Right lobe of liver (tissue), 6 donors: ENCODE data around the gene STK10. TPM values are rescaled to one million over a fixed set of nuclear protein-coding genes. Genes with fewer than 3 reads are reported as not detected.

Experiments
- ATAC-seq, 4 donors: fragments of 200-7000 bp; cut with Tn5 transposase; one replicate each; pipeline ENCODE4 v1.9.1; 2020; ENCODE audit warnings: mild to moderate bottlenecking in 4 of 4, moderate library complexity in 4 of 4
- DNase-seq, 3 donors: peaks; one replicate each; pipeline ENCODE4 v3.0.0-alpha.2; 2020
- H3K27ac ChIP-seq, 3 donors: fragments of 200-600 bp; one replicate each; pipeline ENCODE4 v1.8.0; 2022
- H3K27me3 ChIP-seq, 2 donors: fragments of 200-600 bp; one replicate each; pipeline ENCODE4 v1.8.0; 2022
- H3K36me3 ChIP-seq, 4 donors: fragments of 200-600 bp; sonication (generic) in 1 of 4; one replicate each; pipeline versions ENCODE4 v1.5.1 to v1.8.0; 2017 to 2022; ENCODE audit warnings: control low read depth in 1 of 4
- H3K4me1 ChIP-seq, 4 donors: fragments of 200-600 bp; sonication (generic) in 1 of 4; one replicate each; pipeline versions ENCODE4 v1.5.1 to v1.8.0; 2017 to 2022; ENCODE audit warnings: control low read depth in 1 of 4
- H3K4me3 ChIP-seq, 3 donors: fragments of 200-600 bp; one replicate each; pipeline ENCODE4 v1.8.0; 2022
- H3K9me3 ChIP-seq, 4 donors: fragments of 200-600 bp; sonication (generic) in 1 of 4; one replicate each; pipeline versions ENCODE4 v1.5.1 to v1.8.0; 2017 to 2022; ENCODE audit warnings: control low read depth in 1 of 4
- POLR2A ChIP-seq: fragments of 450-650 bp; IDR thresholded peaks from one replicate; pipeline ENCODE4 v1.6.1; 2017; ENCODE audit warnings: antibody characterized with exemption, mild to moderate bottlenecking
- WGBS: methylation state at CpG from one replicate; pipeline ENCODE4 v1.1.6; 2018; ENCODE audit warnings: low coverage, low lambda C conversion rate; ENCODE audit not compliant: insufficient coverage; ENCODE audit errors: missing lambda C conversion rate; 5-methylcytosine and 5-hydroxymethylcytosine counted together
- intact Hi-C, 2 donors: fragments of 100-400 bp; cut with DNase I; formaldehyde crosslinking; loops; one replicate each; pipeline versions ENCODE4 v1.11.2 to v1.14.1; 2022
- total RNA-seq, 6 experiments: library from RNA; depleted of rRNA in 2 of 6; stranded (reverse); fragments of >200 nt in 2 of 6; fragmentation: NEBNext Ultra II Directional in 3 of 6; extraction: Animal tissue kit (Norgen Biotek cat#: 25700) in 3 of 6; gene quantifications; one replicate each; pipeline versions ENCODE4 v1.1.0 to v1.2.4, GENCODE V29; 2016 to 2023
- TF ChIP-seq, protein P1 (sequence below), 4 donors: fragments of 200-600 bp in 3 of 4; fragments of 450-650 bp in 1 of 4; IDR thresholded peaks; one replicate each; pipeline versions ENCODE4 v1.5.1 to v1.8.0; 2016 to 2022; ENCODE audit warnings: antibody characterized with exemption in 4 of 4, mild to moderate bottlenecking in 2 of 4
- donor health status: DM: no; HTN: yes; CAD: no.
- donor health status: DM: no; HTN: no; CAD: no.
- donor health status: DM: no; HTN: no; CAD: no.
- donor health status: DM: no; HTN: yes; CAD: no.
- donor health status: DM: no; HTN: yes; CAD: no.

STK10 gene
- total RNA-seq, 6 experiments from 2014 or later, result 6.9 to 27.4 (median 9.0) TPM

DNA sequence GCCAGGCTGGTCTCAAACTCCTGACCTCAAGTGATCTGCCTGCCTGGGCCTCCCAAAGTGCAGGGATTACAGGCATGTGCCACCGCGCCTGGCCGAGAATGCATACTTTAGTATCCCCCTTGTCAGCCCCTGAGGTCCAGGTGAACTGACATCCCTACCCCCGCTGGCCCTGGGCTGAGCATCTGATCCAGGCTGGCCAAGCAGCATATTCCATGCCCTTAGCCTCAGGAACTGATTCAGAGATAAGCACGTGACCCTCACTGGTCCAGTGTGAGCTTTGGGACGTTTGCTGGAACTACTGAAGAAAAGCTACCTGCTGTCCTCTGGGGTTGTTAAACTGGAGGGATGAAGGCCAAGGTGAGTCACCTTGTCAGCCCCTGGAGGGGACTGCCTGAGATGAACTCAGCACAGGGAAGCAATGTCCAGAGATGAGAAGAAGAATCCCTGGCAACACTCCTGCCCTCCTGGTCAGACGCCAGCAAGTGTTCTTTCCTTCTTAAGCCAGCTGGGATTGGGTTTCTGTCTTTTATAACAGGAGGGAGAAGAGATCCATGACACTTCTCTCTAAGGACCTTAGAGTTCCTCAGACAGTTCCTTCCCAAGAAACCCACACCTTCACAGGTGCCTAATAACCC lies 122.5 kb downstream of the STK10 start:
- Histone ChIP-seq H3K27me3 (no peaks in the 10 kb centered on the region), H3K4me3 (no peak overlapping the region), H3K4me1 (no peaks in the 10 kb centered on the region), H3K9me3 (no peaks in the 10 kb centered on the region), H3K36me3 (peaks cover 0 to 17% (median 0%) of the 10 kb centered on the region in 4 donors), H3K27ac (no peak overlapping the region)
- DNase-seq (peak in 1 of 3 donors; percentile 16), ATAC-seq (no peak)
- WGBS, result 100% methylated on average over 2 of the region's 7 CpGs
- intact Hi-C loops, result no loop called here
- TF ChIP-seq, protein P1, sequence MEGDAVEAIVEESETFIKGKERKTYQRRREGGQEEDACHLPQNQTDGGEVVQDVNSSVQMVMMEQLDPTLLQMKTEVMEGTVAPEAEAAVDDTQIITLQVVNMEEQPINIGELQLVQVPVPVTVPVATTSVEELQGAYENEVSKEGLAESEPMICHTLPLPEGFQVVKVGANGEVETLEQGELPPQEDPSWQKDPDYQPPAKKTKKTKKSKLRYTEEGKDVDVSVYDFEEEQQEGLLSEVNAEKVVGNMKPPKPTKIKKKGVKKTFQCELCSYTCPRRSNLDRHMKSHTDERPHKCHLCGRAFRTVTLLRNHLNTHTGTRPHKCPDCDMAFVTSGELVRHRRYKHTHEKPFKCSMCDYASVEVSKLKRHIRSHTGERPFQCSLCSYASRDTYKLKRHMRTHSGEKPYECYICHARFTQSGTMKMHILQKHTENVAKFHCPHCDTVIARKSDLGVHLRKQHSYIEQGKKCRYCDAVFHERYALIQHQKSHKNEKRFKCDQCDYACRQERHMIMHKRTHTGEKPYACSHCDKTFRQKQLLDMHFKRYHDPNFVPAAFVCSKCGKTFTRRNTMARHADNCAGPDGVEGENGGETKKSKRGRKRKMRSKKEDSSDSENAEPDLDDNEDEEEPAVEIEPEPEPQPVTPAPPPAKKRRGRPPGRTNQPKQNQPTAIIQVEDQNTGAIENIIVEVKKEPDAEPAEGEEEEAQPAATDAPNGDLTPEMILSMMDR (IDR thresholded peaks at IDR 0.05), result no peak
- no peak for TF ChIP-seq POLR2A

DNA sequence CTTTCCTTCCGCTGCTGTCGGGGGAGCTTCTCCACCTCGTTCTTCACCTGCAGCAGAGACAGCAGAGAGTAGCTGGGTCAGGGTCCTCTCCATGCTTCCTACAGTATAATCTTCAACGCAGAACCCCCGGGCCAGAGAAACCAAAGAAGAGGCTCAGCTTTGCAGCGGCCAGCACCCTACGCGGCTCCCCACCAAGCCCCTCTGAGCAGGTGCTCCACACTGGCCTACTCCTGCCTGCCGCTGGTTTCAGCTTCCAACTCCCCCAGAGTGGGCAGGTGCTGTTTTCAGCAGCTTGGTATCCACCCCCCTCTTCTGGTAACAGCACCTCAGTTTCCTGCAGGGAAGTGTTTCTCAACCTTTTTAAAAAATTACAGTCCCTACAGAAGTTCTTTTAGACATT lies 123.3 kb downstream of the STK10 start:
- peak in 1 of 4 donors; percentile 19 for ATAC-seq
- H3K27ac ChIP-seq, result no peak overlapping the region
- no peaks in the 10 kb centered on the region for H3K4me1 ChIP-seq
- H3K9me3 ChIP-seq, result no peaks in the 10 kb centered on the region
- peaks cover 0 to 24% (median 0%) of the 10 kb centered on the region in 4 donors for H3K36me3 ChIP-seq
- TF ChIP-seq, protein P1 (IDR thresholded peaks at IDR 0.05), result no peak
- TF ChIP-seq POLR2A, result no peak
- WGBS, result 100% methylated on average over 1 of the region's 9 CpGs
- no peak overlapping the region for H3K4me3 ChIP-seq
- H3K27me3 ChIP-seq, result no peaks in the 10 kb centered on the region
- intact Hi-C loops, result no loop called here
- DNase-seq, result peak in 1 of 3 donors; percentile 32

DNA sequence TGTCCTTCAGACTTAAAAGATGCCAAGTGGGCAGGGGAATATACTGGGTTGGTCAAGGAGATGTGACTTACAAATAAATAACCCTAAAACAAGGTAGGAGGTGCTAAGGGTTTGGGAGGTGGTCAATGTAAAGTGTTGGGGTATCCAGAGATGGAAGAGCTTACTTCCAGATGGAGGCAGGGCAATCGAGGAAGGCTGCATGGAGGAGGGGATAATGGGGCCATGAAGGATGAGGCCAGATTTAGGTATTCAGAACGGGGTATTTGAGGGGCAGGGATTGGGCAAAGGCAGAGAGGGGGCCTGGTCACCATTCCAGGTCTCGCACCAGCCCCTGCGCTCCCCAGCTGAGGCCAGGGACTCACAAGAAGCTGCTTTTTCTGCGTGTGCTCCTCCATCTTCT lies 123.7 kb downstream of the STK10 start:
- no peaks in the 10 kb centered on the region for H3K27me3 ChIP-seq
- ATAC-seq (no peak), DNase-seq (no peak)
- intact Hi-C loops, result no loop called here
- H3K36me3 ChIP-seq, result peaks cover 0 to 27% (median 0%) of the 10 kb centered on the region in 4 donors
- no peak for TF ChIP-seq POLR2A
- TF ChIP-seq, protein P1 (IDR thresholded peaks at IDR 0.05), result no peak
- H3K4me3 ChIP-seq, result no peak overlapping the region
- 80% methylated on average over 1 of the region's 5 CpGs for WGBS
- no peaks in the 10 kb centered on the region for H3K4me1 ChIP-seq
- H3K9me3 ChIP-seq, result no peaks in the 10 kb centered on the region
- no peak overlapping the region for H3K27ac ChIP-seq

DNA sequence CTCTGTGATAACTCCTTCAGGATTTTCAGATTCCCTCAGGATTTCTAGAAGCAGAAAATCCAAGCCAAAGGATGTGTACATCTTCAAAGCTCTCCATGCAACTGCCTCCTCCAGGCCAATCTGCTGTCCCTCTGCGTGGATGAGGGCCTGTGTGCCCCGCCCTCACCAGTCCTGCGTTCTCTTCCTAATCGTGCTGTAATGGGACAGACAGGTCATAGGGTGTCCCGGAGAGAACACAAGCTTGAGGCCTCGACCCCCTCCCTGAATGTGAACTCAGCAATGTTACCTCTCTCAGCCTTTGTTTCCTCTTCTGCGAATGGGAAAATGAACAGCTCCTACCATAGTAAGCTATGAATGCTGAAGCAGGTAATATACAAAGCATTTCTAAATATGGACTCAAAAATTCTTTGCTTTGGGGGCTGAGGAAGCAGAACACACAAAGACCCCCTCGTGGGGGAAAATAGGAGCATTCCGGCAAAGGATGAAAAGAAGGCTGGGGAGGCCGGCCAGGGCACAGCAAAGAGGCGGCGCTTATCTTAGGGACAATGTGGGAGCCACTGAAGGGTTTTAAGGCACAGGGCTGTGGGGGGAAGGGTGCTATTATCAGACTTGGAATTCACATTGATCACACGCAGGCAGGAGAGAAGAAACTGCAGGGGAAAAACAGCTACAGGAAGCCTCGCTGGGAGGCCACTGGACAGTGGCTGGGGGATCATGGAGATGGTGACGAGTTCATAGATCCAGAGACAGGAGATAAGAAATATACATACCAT lies 124.4 kb downstream of the STK10 start:
- DNase-seq, result peak in 1 of 3 donors; percentile 20

More for the DNA sequence above, 124.4 kb downstream of the STK10 start:
- Histone ChIP-seq H3K36me3 (peaks cover 0 to 27% (median 0%) of the 10 kb centered on the region in 4 donors), H3K4me3 (no peak overlapping the region), H3K27ac (no peak overlapping the region), H3K9me3 (no peaks in the 10 kb centered on the region), H3K27me3 (no peaks in the 10 kb centered on the region), H3K4me1 (no peaks in the 10 kb centered on the region)
- ATAC-seq, result no peak
- TF ChIP-seq POLR2A, result no peak
- TF ChIP-seq, protein P1 (IDR thresholded peaks at IDR 0.05), result no peak
- whole genome bisulfite sequencing, result 78% methylated on average over 13 of the region's 15 CpGs
- intact Hi-C loops, result no loop called here
